ENCODE measurements around the gene CARD11. TPM values are rescaled to one million over a fixed set of nuclear protein-coding genes. Genes with fewer than 3 reads are reported as not detected.

Gene CARD11
- total RNA-seq, 2 experiments from 2014 or later: 98.3 to 103 TPM

DNA sequence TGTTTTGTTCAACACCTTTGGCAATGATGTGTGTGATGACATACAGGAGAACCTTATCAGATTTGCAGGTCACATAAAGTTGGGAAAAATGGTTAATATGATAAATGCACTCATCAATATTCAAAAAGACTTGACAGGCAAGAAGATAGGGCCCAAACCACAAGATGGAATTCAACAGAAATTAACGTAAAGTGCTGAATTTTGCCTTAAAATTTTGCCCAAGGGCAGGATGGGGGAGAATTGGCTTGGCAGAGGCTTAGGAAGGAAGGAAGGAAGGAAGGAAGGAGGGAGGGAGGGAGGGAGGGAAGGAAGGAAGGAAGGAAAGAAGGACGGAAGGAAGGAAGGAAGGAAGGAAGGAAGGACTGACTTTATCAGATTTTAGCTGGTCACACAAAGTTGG lies 35.3 kb downstream of the CARD11 start:
- peaks cover 53% of the 10 kb centered on the region for H3K36me3 Mint-ChIP-seq (ENCODE audit: low read depth)
- no peak for DNase-seq
- no peak for ATAC-seq
- H3K27ac Mint-ChIP-seq: peak overlapping the region; percentile 17
- H3K9me3 Mint-ChIP-seq: no peaks in the 10 kb centered on the region
- no peaks in the 10 kb centered on the region for H3K27me3 Mint-ChIP-seq
- peaks cover 64% of the 10 kb centered on the region for H3K4me1 Mint-ChIP-seq (ENCODE audit: low read depth)
- intact Hi-C loops (cut with micrococcal nuclease): no loop called here
- ChIA-PET CTCF (interaction anchor here (1.9 kb wide), 1 partner anchor 9 kb away, joined by 4 read pairs; no protein-coding TSS in a partner anchor), POLR2A (interaction anchor here (1.3 kb wide), 1 partner anchor 11 kb away, joined by 5 read pairs; no protein-coding TSS in a partner anchor)
- TF ChIP-seq, protein P1, sequence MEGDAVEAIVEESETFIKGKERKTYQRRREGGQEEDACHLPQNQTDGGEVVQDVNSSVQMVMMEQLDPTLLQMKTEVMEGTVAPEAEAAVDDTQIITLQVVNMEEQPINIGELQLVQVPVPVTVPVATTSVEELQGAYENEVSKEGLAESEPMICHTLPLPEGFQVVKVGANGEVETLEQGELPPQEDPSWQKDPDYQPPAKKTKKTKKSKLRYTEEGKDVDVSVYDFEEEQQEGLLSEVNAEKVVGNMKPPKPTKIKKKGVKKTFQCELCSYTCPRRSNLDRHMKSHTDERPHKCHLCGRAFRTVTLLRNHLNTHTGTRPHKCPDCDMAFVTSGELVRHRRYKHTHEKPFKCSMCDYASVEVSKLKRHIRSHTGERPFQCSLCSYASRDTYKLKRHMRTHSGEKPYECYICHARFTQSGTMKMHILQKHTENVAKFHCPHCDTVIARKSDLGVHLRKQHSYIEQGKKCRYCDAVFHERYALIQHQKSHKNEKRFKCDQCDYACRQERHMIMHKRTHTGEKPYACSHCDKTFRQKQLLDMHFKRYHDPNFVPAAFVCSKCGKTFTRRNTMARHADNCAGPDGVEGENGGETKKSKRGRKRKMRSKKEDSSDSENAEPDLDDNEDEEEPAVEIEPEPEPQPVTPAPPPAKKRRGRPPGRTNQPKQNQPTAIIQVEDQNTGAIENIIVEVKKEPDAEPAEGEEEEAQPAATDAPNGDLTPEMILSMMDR (IDR thresholded peaks at IDR 0.05): no peak
- no peak overlapping the region for H3K4me3 Mint-ChIP-seq

DNA sequence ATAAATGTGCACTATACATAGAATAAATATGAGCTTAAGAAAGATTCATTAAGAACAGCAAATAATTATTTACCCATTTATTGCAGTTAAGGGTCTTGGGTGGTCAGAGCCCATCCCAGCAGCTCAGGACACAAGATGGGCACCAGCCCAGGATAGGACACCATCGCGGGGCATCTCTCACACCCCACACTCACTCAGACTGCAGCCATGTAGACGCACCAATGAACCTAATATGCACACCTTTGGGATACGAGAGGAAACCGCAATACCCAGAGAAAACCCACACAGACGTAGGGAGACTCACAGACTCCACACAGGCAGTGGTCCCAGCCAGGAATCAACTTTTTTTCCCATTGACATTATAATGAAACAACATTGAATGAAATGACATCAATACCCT lies 36.0 kb downstream of the CARD11 start:
- intact Hi-C loops (cut with micrococcal nuclease): no loop called here
- no peak for ATAC-seq
- no peak overlapping the region for H3K4me3 Mint-ChIP-seq
- DNase-seq: no peak
- TF ChIP-seq, protein P1 (IDR thresholded peaks at IDR 0.05): no peak
- CTCF ChIA-PET: interaction anchor here (1.9 kb wide), 2 partner anchors 9 to 147 kb away, joined by 4 to 7 read pairs; no protein-coding TSS in a partner anchor
- H3K27me3 Mint-ChIP-seq: no peaks in the 10 kb centered on the region
- POLR2A ChIA-PET: interaction anchor here (1.3 kb wide), 1 partner anchor 10 kb away, joined by 5 read pairs; no protein-coding TSS in a partner anchor
- H3K9me3 Mint-ChIP-seq: no peaks in the 10 kb centered on the region
- H3K27ac Mint-ChIP-seq: peak overlapping the region; percentile 26
- peaks cover 59% of the 10 kb centered on the region for H3K4me1 Mint-ChIP-seq (ENCODE audit: low read depth)
- H3K36me3 Mint-ChIP-seq (ENCODE audit: low read depth): peaks cover 48% of the 10 kb centered on the region

DNA sequence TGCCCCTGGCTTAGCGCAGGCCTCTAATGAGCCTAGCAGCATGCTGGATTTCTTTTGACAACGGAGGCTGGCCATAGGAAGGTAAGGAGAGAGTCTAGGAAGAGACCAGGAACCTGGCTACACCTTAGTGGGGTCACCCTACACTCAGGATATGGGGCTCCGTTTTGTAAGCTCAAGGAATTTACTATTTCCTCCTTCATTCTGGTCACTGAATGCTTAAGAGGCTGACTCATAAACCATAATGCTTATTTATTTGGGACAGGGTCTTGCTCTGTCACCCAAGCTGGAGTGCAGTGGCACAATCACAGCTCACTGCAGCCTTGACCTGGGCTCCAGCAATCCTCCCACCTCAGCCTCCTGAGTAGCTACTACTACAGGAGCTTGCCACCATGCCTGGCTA lies 38.4 kb downstream of the CARD11 start:
- ATAC-seq (no peak), DNase-seq (no peak)
- ChIA-PET POLR2A (interaction anchor here (1.0 to 2.3 kb wide), 3 partner anchors 22 to 53 kb away, joined by 3 to 6 read pairs (median 4); no protein-coding TSS in a partner anchor), CTCF (interaction anchor here (1.9 kb wide), 1 partner anchor 149 kb away, joined by 4 read pairs; no protein-coding TSS in a partner anchor)
- Mint-ChIP-seq H3K4me1 (ENCODE audit: low read depth) (peaks cover 41% of the 10 kb centered on the region), H3K9me3 (no peaks in the 10 kb centered on the region), H3K4me3 (no peak overlapping the region), H3K27me3 (no peaks in the 10 kb centered on the region), H3K27ac (no peak overlapping the region), H3K36me3 (ENCODE audit: low read depth) (peaks cover 60% of the 10 kb centered on the region)
- TF ChIP-seq, protein P1 (IDR thresholded peaks at IDR 0.05): no peak
- intact Hi-C loops (cut with micrococcal nuclease): no loop called here

DNA sequence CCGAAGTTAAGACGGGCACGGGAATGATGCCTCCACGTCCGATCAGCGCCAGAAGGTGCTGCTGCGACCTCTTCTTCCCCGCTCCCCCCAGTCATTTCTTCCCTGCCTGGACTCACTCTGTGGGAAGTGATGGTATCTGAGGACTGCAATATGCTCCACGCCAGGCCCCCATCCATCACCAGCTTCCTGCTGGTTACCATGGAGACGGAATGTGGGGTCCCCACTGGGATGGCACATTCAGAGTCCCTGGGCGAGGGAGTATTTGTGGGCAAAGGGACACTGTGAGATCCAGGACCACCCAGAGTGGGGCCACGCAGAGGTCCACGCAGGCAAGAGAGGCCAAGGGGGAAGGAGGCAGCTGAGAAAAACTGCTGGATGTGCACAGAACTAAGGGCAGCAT lies 39.7 kb downstream of the CARD11 start:
- POLR2A ChIA-PET: interaction anchor here (0.5 to 2.3 kb wide), 3 partner anchors 21 to 150 kb away, joined by 4 to 6 read pairs (median 5); no protein-coding TSS in a partner anchor
- H3K27me3 Mint-ChIP-seq: no peaks in the 10 kb centered on the region
- DNase-seq: no peak
- no peak for ATAC-seq
- H3K36me3 Mint-ChIP-seq (ENCODE audit: low read depth): peaks cover 62% of the 10 kb centered on the region
- H3K9me3 Mint-ChIP-seq: no peaks in the 10 kb centered on the region
- TF ChIP-seq, protein P1 (IDR thresholded peaks at IDR 0.05): no peak
- H3K4me3 Mint-ChIP-seq: no peak overlapping the region
- intact Hi-C loops (cut with micrococcal nuclease): no loop called here
- H3K27ac Mint-ChIP-seq: no peak overlapping the region
- CTCF ChIA-PET: no interaction called here
- H3K4me1 Mint-ChIP-seq (ENCODE audit: low read depth): peaks cover 37% of the 10 kb centered on the region

DNA sequence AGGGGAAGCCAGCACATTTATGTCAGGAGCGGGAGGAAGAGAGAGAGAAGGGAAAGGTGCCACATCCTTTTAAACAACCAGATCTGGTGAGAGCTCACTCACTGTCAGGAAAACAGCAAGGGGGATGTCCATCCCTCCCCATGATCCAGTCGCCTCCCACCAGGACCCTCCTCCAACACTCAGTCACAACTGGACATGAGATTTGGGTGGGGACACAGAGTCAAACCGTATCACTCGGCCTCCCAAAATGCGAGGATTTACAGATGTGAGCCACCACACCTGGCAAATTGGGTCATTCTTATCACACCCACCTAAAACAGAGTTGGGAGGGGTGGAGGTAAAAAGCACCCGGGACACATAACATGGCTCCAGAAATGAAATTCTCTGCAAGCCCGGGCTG lies 41.0 kb downstream of the CARD11 start:
- Mint-ChIP-seq H3K9me3 (no peaks in the 10 kb centered on the region), H3K27me3 (no peaks in the 10 kb centered on the region), H3K27ac (no peak overlapping the region), H3K4me1 (ENCODE audit: low read depth) (peaks cover 25% of the 10 kb centered on the region), H3K36me3 (ENCODE audit: low read depth) (peaks cover 54% of the 10 kb centered on the region), H3K4me3 (no peak overlapping the region)
- POLR2A ChIA-PET: no interaction called here
- intact Hi-C loops (cut with micrococcal nuclease): no loop called here
- no peak for DNase-seq
- no peak for ATAC-seq
- CTCF ChIA-PET: interaction anchor here (0.7 kb wide), 1 partner anchor 9 kb away, joined by 4 read pairs; no protein-coding TSS in a partner anchor
- TF ChIP-seq, protein P1 (IDR thresholded peaks at IDR 0.05): no peak
